HTR-8/SVneo (cell line): Measurements from ENCODE around the gene CNOT9.
A peak's percentile ranks its signal among the peaks of the same experiment; 100 is the strongest.

Experiments
- DNase-seq: peaks from one replicate; pipeline ENCODE4 v3.0.0; 2011; ENCODE audit warnings: low spot score, mixed read lengths; ENCODE audit not compliant: insufficient read length
- FAIRE-seq: peaks from 2 replicates; lab custom pipeline; 2011; peaks lifted over from hg19 to GRCh38; lab: Jason Lieb, UNC

CNOT9 gene

GRCh38 chr2:218577482-218578220 is 9.0 kb downstream of the CNOT9 start:
- DNase-seq, result no peak
- FAIRE-seq, result no peak

GRCh38 chr2:218578272-218578877 is 9.7 kb downstream of the CNOT9 start:
- FAIRE-seq (no peak), DNase-seq (no peak)

DNA sequence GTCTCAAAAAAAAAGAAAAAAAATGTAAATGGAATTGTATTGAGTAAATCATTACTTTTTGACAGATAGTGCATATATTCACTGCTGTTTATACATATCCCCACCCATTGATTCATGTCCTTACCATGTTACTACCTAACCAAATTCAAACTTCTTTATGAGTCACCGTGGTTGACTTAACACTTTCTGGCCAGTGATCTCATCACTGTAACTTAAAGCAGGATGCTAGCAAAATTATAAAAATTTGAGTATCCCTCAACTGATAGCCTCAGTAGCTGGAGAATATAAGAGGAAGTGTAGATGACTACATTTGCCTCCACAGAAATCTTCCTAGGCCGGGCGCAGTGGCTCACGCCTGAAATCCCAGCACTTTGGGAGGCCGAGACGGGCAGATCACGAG is 13.4 kb downstream of the CNOT9 start:
- DNase-seq, result peak; percentile 18
- no peak for FAIRE-seq

GRCh38 chr2:218583983-218584850 is 15.6 kb downstream of the CNOT9 start:
- FAIRE-seq, result no peak
- DNase-seq, result no peak

DNA sequence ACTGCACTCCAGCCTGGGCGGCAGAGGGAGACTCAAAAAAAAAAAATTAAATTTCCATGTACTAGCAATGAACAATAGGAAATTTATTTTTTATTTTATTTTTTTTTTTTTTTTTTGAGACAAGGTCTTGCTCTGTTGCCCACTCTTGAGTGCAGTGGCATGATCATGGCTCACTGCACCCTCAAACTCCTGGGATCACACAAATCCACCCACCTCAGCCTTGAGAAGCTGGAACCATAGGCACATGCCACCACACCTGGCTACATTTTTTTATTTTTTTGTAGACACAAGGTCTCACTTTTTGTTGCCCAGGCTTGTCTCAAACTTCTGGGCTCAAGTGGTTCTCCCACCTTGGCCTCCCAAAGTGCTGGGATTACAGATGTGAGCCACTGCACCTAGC is 16.9 kb downstream of the CNOT9 start:
- FAIRE-seq (no peak), DNase-seq (no peak)

DNA sequence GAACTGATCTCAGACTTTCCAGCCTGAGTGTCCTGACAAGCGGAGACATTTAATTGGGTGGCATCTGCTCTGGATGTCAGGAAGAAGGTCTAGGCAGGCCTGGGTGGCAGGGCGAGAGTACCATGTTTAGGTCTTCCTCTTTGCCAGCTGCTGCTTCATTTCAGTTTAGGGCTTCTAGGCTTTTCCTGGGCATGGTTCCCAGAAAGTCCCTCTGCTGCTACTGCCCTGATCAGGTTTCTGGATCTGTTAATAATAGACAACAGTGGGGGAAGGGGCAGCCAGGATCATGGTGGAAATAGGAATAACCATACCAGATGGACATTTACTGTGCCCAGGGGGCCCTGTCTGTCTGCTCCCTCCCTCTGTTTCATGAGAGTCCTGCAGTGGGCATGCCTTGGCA is 36.8 kb downstream of the CNOT9 start:
- FAIRE-seq (no peak), DNase-seq (no peak)

DNA sequence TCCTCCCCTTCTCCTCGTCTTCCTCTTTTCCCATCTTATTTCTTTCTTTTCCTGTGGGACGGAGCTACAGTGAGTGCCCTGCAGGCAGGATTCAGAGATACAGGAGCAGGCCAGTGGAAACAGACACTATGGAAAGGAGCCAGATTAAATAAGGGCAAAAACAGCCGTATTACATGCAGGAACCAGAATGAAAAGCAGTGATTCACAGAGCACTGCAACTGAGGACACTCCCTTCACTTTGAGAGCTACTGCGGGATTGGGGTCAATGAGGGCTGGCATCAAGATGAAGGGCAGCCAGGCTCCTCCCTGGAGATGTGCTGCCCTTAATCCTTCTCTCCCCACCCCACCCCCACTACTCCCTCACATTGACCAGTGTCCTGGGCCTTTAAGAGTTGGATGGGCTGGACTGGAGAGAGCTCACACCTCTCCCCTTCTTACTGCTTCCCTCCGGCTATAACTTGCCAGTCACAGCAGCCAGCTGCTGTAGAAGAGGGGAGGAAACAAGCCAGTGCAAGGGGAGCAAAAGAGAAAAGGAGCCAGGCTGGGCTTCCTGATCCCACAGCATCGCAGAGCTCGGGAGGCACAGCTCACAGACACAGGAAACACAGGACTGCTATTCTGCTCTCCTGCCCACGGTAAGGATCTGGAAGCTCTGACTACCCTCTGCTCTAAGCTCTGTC is 38.9 kb downstream of the CNOT9 start, which contains the start of gene PLCD4:
PLCD4 (plus strand) TSS at position 464 of the 680 bp plus-strand sequence. CDS start 7,841 bp downstream, outside the sequence.
- peak; percentile 72 for DNase-seq
- peak; percentile 69 for FAIRE-seq

DNA sequence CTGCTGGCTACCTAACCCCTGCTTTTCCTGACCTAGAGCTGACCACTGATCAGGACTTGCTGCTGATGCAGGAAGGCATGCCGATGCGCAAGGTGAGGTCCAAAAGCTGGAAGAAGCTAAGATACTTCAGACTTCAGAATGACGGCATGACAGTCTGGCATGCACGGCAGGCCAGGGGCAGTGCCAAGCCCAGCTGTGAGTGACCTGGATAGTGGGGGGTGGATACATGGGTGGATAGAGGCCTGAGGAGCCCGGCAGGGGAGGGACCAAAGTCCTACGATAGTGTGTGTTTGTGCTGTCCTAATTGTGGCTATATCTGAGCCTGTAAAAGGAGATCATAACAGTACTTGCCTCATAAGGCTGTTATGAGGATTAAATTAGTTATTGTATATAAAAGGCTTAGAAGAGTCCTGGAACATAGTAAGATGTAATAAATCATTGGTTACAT is 47.3 kb downstream of the CNOT9 start:
- DNase-seq (no peak), FAIRE-seq (no peak)

- FAIRE-seq (no peak), DNase-seq (no peak)
These were observed 49.6 kb downstream of the CNOT9 start for GRCh38 chr2:218618102-218618860.

DNA sequence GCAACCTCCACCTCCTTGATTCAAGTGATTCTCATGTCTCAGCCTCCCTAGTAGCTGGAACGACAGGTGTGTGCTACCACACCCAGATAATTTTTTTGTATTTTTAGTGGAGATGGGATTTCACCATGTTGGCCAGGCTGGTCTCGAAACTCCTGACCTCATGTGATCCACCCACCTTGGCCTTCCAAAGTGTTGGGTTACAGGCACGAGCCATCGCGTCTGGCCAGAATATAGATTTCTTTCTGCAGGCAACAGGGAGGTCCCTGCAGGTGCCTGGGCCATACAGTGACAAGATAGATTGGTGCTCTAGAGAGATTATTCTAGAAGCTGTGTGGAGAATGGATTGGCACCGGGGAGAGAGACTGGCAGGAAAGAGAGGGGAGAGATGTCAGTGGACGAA is 52.4 kb downstream of the CNOT9 start:
- no peak for DNase-seq
- FAIRE-seq, result no peak

DNA sequence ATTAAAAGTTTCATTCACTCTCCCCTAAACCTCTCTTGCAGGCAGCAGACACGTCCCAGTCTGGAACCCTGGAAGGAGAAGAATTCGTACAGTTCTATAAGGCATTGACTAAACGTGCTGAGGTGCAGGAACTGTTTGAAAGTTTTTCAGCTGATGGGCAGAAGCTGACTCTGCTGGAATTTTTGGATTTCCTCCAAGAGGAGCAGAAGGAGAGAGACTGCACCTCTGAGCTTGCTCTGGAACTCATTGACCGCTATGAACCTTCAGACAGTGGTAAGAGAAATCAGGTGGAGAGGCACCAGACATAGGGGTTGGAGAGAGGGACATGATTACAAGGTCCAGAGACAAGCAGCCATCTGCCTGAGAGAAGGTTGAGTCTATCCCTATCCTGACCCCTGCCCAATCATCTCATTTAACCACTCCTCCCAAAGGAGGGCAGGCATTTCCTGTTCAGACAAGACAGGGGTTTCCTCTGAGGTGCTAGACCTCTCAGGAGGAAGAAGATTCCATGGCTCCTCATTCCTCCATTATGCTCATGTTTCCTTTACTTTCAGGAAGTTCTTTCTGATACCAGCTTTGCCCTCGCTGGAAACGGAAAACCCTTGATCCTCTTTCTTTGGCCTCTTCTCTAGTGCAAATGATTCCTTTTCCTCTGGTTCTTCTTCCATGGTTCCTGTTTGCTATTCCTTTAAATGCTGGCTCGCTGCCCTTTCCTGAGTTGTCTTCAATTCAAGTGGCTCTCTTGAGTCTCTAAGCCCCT is 54.1 kb downstream of the CNOT9 start:
- DNase-seq, result no peak
- no peak for FAIRE-seq

DNA sequence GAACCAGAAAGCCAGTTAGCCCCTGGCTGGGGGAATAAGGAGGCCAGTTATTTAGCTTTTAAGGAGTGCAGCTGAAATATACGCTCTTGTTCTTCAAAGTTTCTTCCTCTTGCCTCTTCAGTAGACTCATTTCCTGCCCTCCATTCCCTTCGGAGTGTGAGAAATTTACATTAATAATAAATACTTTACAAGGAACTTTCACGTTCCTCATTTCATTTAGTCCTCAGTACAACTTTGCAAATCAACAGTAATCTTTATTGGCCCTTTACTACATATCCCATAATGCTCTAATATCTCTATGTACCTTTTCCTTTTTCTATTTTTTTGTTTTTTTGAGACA is 54.7 kb downstream of the CNOT9 start:
- no peak for FAIRE-seq

DNA sequence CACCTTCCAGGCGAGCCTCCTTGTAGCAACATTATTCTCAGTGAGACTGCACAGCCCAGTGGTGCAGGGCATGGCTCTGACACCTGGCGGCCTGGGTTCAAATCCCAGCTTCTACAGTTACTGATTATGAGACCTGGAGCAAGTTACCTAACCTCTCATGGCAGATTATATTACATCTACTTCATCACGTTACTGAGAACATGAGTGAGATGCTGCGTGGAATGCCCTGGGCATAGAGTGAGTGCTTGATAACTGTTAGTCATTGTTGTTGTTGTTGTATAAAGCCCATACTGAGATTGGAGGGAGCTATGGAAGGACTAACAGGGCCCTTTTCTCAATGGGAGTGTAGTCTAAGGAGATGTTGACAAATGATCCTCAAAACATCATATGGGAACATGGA is 57.7 kb downstream of the CNOT9 start:
- FAIRE-seq, result no peak

More for the DNA sequence above, 54.7 kb downstream of the CNOT9 start:
- DNase-seq, result no peak

DNA sequence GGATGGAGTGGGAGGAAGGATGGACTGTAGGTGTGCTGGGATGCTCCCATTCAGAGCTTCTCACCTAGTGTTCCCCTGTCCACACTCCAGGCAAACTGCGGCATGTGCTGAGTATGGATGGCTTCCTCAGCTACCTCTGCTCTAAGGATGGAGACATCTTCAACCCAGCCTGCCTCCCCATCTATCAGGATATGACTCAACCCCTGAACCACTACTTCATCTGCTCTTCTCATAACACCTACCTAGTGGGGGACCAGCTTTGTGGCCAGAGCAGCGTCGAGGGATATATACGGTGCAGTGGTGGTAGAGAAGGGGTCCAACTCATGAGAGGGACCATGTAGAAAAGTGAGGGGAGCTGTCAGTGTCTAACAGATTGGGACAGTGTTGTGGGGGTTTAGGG is 59.3 kb downstream of the CNOT9 start:
- FAIRE-seq, result no peak
- no peak for DNase-seq

More for the DNA sequence above, 57.7 kb downstream of the CNOT9 start:
- no peak for DNase-seq

DNA sequence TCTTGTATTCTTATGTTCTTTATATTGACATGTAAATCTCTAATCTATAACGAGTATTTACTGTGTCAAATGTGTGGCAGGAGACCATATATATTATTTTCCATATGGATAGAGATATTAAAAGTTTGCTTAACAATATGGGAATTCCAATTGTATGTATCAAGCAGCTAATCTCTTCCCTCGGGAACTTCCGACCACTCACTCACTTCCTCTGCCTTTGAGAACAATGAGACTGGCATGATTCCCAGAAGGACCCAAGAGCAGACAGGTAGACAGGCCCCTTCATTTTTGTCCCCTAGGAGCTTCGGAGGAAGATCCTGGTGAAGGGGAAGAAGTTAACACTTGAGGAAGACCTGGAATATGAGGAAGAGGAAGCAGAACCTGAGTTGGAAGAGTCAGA is 63.2 kb downstream of the CNOT9 start:
- DNase-seq (peak; percentile 41), FAIRE-seq (no peak)

GRCh38 chr2:218635719-218636118 is 67.1 kb downstream of the CNOT9 start:
- FAIRE-seq (no peak), DNase-seq (no peak)

- no peak for FAIRE-seq
These were observed 69.7 kb downstream of the CNOT9 start for GRCh38 chr2:218638372-218638771.

GRCh38 chr2:218642121-218642656 is 73.5 kb downstream of the CNOT9 start:
- FAIRE-seq, result no peak

More at GRCh38 chr2:218638372-218638771, 69.7 kb downstream of the CNOT9 start:
- DNase-seq, result no peak

DNA sequence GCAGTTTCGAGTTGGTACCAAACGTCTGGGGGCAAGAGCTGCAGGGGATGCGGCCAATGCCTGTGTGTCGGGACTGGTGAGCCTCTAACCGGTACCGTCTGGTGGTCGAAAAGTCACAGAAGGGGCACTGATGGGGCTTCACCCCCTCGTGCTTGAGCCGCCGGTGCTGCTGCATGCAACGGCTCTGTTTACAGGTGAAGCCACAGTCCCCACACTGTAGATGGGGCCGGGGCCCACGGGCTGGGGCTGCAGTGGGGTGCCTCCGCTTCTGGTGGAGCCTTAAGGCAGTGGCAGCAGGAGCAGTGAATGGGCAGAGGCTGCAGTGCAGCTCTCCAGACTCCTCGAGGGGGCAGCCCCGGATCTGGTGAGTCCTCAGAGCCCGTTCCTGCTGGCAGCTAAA is 74.1 kb downstream of the CNOT9 start:
- FAIRE-seq, result no peak

More at GRCh38 chr2:218642121-218642656, 73.5 kb downstream of the CNOT9 start:
- DNase-seq, result no peak

More for the DNA sequence above, 74.1 kb downstream of the CNOT9 start:
- DNase-seq, result no peak
